GM08714 (cell line): Measurements from ENCODE around the gene IFITM1.
A peak's percentile ranks its signal among the peaks of the same experiment; 100 is the strongest.

ENCODE experiments used
- H3K4me3 ChIP-seq: fragments of 200-500 bp; sonication (Bioruptor generic); 2 replicates; pipeline ENCODE4 v1.5.1; 2014; ENCODE audit warnings: mild to moderate bottlenecking, low read length, inconsistent platforms
- ZNF274 ChIP-seq: IDR thresholded peaks from 2 replicates; pipeline ENCODE4 v1.6.1; 2012; ENCODE audit warnings: mild to moderate bottlenecking, low read depth, low read length

IFITM1 gene

DNA sequence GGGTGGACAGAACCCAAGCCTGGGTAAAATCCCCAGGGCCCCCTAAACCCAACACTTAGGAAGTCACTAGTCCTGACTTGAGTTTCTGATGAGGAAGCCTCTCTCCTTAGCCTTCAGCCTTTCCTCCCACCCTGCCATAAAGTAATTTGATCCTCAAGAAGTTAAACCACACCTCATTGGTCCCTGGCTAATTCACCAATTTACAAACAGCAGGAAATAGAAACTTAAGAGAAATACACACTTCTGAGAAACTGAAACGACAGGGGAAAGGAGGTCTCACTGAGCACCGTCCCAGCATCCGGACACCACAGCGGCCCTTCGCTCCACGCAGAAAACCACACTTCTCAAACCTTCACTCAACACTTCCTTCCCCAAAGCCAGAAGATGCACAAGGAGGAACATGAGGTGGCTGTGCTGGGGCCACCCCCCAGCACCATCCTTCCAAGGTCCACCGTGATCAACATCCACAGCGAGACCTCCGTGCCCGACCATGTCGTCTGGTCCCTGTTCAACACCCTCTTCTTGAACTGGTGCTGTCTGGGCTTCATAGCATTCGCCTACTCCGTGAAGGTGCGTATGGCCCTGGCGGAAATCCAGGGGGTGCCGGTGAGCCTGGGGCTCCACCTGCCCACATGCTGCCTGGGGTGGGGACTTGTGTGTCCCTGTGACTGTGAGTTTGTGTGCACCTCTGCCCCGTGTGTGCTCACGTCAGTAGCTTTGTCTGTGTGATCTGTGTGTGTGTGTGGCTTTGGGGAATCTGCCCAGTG, at the start of gene IFITM1:
Gene IFITM1 (plus strand): TSS at position 254 of the 767 bp plus-strand sequence. CDS start 131 bp downstream, at position 385.
- TF ChIP-seq ZNF274, result no peak
- H3K4me3 ChIP-seq, result peak within 1 kb of the TSS; percentile 90; the same call in 1 of the 2 replicates

DNA sequence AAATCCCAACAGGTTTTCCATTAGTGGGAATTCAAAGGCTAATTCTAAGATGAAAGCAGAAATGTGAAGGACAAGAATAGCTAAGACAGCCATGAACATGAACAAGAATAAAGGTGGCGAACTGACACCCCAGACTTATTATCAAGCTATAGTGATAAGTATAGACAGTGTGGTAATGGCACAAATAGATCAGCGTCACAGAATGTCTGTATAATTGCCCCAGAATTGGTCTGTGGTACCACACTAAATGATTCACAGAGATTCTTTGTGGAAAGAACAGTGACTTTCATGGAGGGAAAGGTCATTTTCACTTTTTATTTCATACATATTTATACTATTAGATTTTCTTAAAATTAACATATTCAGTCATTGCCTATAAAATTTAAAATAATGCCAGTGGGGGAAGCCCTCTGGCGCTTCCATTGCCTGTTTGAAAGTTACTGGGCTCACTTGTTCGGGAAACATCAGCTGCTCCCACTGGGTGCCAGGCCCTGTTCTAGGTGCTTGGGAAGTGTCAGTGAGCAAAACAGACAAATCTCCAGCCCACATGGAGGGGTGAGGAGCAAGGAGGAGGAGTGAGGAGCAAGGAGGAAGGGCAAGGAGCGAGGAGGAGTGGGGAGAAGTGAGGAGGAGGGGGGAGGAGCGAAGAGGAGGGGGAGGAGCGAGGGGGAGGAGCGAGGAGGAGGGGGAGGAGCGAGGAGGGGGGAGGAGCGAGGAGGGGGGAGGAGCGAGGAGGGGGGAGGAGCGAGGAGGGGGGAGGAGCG, 47.0 kb upstream of the IFITM1 start:
- H3K4me3 ChIP-seq, result no peak overlapping the region
- TF ChIP-seq ZNF274, result no peak

DNA sequence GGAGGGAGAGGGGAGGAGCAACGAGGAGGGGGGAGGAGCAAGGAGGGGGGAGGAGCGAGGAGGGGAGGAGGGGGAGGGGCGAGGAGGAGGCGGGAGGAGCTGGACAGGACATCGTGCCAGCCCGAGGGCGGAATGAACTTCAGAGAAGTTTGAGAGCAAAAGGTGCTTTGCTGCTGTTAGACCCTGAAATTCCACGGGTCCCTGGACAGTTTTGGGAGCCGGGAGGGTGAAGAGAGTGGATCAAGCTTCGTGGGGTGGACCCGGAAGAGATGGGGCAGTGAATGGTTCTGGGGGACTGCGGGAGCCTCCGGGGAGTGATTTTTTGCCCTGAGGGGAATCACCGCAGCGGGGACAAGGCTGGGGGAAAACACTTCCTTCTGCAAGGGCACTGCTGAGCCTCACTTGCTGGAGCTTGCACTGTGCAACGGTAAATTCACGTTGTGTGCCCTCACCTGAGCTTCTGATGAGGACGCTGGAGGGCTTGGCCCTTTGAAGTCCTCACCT, 46.3 kb upstream of the IFITM1 start:
- H3K4me3 ChIP-seq, result peak overlapping the region; percentile 68; the same call in 1 of the 2 replicates
- TF ChIP-seq ZNF274, result no peak

DNA sequence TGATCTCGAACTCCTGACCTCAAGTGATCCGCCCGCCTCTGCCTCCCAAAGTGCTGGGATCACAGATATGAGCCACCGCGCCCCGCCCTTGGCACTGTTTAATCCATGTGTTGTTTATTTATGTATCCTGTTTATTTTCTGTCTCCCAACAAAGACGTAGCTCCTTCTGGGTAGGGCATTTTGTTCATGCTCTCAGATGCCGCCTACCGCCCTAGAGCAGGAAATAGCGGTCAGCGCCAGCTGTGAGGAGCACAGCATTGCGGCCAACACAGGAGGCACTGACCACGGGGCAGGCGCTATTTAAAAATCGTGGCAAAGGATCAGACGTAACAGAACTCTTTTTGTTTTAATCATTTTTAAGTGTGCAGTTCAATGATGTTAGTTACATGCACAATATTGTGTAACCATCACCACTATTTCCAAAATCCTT, 45.1 kb upstream of the IFITM1 start:
- peak overlapping the region; percentile 68; the same call in 1 of the 2 replicates for H3K4me3 ChIP-seq

DNA sequence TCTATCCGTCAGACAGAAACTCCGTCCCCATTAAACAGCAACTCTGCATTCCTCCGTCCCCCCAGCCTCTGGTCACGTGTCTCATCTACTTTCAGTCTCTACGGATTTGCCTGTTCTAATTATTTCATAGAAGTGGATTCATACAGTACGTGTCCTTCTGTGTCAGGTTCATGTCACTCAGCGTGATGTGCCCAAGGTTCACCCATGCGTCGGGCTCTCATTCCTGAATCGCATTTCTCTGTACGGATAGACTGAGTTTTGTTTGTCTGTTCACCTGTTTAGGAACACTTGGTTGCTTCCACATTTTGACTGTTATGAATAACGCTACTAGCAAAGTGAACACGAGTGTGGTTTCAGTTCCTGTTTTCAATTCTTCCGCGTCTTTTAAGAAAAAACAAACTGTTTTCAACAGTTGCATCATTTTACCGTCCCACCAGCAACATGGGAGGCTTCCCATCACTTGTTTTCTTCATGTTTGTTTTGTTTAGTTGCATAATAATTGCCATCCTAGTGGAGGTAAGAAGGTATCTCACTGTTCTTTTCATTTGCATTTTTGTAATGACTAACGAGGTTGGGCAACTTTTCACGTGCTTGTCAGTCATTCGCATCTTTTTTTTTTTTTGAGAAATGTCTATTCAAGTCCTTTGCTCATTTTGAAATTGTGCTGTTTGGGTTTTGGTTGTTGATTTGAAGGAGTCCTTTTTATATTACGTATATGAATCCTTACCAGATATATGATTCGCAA, 44.5 kb upstream of the IFITM1 start:
- TF ChIP-seq ZNF274, result no peak
- H3K4me3 ChIP-seq, result peak overlapping the region; percentile 68; the same call in 1 of the 2 replicates

DNA sequence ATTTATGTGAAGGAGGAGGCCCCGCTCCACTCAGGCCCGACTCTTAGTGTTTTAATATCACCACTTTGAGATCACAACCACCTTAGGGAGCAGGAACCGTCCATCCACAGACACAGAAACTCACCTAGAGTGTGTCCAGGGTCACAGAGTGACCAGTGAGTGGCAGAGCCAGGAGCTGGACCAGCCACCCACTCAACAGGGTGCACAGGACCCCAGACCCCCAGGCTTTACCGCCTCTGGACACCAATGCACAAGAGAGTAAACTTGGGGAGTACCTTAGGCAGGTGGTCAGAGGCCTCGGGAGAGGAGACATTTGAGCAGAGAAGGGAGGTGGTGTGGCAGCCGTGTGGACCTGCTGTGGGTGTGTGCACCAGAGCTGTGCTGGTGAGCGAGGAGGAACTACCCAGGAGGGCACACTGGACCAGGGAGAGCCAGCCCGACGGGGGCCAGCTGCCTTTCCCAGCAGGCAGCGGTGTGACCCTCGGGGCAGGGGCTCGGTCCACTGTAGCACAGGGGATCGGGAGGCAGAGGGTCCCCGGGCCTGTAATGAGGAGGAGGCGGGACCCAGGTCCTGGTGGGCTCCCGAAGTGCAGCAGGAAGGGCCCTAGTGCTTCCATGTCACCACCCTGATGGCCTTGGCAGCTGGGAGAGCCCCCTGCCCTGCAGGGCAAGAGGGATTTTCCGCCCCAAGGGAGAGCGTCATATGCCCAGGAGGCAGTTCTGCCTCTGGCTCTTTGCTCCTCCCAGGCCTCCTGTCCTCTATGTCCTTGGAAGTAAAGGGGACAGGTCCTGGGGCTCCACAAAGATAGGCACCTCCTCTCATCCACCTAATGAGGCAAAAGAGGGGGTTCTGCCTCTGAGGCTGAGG, 43.2 kb upstream of the IFITM1 start:
- H3K4me3 ChIP-seq, result no peak overlapping the region
- no peak for TF ChIP-seq ZNF274

DNA sequence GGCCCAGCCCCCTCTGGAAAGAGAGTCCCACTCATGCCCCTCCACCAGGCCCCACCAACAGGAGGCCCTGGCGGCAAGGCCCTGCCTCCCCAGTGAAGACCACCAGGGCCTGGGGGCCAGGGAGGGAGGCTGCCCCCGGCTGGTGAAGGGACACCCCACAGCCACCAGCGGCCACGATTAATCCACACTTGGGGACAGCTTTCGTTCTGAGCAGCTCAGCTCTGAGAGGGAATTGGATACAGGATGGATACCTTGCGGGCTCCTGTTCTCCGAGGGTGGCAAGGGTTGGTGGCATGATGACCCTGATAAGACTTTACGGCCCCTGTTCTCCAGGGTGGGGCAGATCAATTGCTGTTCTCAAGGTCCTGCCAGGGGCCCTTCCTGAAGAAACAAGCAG, 42.5 kb upstream of the IFITM1 start:
- no peak overlapping the region for H3K4me3 ChIP-seq
- no peak for TF ChIP-seq ZNF274

DNA sequence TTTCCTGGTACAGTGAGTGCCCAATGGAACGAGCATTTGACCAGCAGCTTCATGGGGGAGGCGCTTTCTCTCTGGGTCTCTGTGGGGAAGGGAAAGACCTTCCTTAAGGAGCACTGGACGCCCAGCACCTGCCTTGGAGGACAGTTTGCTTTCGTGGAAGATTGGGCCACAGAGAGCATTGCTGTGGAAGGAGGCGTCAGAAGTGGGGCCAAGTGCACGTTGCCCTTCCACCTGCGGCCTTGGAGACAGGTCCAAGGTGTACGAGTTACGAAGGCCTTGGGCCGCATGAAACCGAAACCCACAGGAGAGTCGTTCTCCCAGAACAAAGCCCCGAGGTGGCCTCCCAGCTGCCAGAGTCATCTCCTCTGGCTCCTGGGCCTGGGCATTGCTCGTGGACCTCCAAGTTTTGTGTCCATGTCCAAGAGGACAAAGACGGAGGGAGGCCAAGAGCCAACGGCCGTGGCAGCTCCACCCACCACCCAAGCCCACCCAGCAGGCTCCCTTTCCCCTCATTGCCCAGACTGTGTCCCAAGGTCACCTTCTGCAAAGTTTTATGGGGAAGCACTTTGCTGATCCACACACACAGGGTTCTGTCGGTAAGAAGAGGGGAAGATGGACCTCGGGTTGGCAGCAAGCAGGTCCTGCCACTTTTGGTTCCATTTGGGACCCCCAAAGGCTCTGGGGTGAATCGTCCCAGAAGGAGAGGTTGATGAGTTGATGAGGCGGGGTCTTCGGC, 41.5 kb upstream of the IFITM1 start:
- no peak overlapping the region for H3K4me3 ChIP-seq
- no peak for TF ChIP-seq ZNF274

DNA sequence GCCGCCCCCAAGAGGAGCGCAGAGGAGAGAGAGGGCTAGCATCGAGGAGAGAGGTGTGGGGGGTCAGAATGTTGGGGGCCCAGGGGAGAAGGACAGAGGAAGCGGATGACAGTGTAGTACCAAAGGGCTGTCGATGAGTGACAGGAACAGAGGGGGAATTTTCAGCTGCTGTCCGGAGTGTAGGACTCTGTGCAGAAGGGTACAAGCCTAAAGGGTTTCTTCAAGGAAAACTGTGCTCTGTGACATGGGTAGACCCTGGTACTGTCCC, 41.0 kb upstream of the IFITM1 start:
- no peak overlapping the region for H3K4me3 ChIP-seq
- TF ChIP-seq ZNF274, result no peak

DNA sequence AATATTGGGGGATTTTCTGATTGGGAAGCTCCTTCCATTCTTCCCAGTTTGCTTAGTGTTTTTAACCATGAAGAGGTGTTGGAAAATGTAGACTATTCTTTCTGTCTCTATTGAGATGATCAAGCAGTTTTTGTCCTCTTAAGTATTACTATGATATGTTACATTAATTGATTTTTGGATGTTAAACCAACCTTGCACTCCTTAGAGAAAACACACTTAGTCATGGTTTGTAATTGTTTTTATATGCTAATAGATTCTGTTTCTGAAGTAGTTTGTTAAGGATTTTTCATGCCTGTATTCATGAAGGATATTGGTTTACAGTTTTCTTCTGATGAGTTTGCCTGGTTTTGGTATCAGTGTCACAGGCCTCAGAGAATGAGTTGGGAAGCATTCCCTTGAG, 37.6 kb upstream of the IFITM1 start:
- H3K4me3 ChIP-seq, result no peak overlapping the region
- TF ChIP-seq ZNF274, result no peak

DNA sequence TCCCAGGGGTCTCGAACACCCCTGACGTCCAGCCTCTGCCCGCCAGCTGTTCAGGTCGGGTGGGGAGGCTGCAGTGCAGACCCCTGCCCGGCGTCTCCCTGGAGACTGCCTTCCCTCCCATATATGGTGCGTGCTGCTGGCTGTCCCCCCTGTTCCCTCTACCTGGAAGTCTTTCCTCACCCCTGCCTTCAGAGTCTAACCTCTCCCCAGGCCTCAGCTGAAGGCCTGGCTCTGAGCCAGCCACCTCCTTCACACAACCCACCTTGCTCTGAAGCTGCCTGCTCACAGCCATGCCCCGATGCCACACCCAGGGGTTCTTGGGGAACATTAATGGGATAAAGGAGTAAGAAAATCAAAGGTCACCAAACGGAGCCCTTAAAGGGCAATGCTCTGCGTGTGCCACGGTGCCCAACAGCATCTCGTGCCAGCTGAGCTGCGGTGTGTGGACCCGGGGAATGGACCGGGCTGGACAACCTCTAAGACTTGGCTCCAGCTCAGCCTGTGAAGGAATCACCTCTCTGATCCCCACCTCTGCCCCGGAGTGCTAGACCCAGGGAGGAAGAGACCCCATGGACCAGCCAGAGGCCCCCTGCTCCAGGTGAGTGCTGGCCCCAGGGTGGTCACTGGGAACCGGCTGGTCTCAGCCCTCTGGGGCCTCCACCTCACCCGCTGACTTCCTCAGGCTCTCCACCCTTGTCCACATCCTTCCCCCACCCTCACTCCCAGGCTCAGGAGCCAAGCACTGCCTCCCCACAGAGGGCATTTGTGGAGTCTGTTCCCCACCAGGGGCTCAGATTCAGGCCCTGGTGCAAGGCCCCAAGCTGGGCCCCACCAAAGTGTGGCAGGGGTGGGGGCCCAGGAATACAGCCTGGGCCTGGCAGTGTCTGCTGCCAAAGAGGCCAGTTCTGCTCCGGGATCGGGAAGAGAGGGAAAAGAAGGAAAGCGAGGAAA, 35.6 kb upstream of the IFITM1 start, which contains the start of gene NLRP6:
Gene NLRP6 (plus strand): TSS at position 407 of the 951 bp plus-strand sequence. CDS start 163 bp downstream, at position 570.
- no peak within 1 kb of the TSS for H3K4me3 ChIP-seq
- TF ChIP-seq ZNF274, result no peak

DNA sequence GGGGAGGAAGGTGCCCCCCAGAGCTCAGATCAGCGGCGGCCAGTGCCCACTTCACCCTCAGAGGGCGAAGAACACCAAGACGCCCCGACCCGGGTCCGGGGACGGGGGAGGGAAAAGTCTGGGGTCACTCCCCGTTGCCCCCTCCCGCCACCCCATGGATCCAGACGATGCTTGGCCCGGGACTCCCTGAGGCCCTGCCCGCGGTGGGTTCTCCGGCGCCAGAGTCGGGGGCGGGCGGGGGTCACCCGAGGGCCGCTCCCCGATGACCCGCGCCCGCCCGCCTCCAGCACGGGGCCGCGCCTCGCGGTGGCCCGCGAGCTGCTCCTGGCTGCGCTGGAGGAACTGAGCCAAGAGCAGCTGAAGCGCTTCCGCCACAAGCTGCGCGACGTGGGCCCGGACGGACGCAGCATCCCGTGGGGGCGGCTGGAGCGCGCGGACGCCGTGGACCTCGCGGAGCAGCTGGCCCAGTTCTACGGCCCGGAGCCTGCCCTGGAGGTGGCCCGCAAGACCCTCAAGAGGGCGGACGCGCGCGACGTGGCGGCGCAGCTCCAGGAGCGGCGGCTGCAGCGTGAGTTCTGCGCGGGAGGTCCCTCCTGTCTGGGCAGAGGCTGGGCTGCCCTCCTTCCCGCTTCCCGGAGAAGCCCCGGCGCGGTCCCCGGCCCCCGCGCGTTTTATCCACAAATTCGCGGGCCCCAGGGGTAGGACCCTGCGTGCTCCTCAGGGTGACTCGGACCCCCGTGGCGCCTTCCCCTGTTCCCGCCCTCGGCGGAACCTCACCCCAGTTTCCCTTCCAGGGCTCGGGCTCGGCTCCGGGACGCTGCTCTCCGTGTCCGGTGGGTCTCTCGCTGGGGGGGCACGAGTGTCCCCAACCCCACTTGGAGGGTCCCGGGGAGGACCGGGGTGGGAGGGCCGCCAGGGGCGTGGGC, 34.5 kb upstream of the IFITM1 start:
- no peak overlapping the region for H3K4me3 ChIP-seq
- TF ChIP-seq ZNF274, result no peak
